Measurements from ENCODE around the gene LRSAM1. TPM values are rescaled to one million over a fixed set of nuclear protein-coding genes. Genes with fewer than 3 reads are reported as not detected.

The LRSAM1 gene
- total RNA-seq, 2 experiments from 2014 or later: 23.4 to 25.2 TPM

- POLR2A ChIA-PET: no interaction called here
Measured at GRCh38 chr9:127504887-127505251, 53.6 kb downstream of the LRSAM1 start.

GRCh38 chr9:127505396-127506116 lies 54.2 kb downstream of the LRSAM1 start:
- CTCF ChIA-PET: interaction anchor here (0.8 to 2.9 kb wide), 5 partner anchors 14 to 420 kb away, joined by 3 to 13 read pairs (median 4); no protein-coding TSS in a partner anchor
- POLR2A ChIA-PET: no interaction called here

More at GRCh38 chr9:127504887-127505251, 53.6 kb downstream of the LRSAM1 start:
- CTCF ChIA-PET: interaction anchor here (0.9 to 2.9 kb wide), 8 partner anchors 14 to 365 kb away, joined by 3 to 13 read pairs (median 4); partner anchors contain the start of gene TOR2A

GRCh38 chr9:127506117-127506813 lies 55.0 kb downstream of the LRSAM1 start:
- ChIA-PET CTCF (interaction anchor here (0.8 to 1.3 kb wide), 2 partner anchors 15 to 419 kb away, joined by 3 read pairs; no protein-coding TSS in a partner anchor), POLR2A (no interaction called here)

GRCh38 chr9:127506814-127507750 lies 55.8 kb downstream of the LRSAM1 start:
- ChIA-PET CTCF (no interaction called here), POLR2A (no interaction called here)

DNA sequence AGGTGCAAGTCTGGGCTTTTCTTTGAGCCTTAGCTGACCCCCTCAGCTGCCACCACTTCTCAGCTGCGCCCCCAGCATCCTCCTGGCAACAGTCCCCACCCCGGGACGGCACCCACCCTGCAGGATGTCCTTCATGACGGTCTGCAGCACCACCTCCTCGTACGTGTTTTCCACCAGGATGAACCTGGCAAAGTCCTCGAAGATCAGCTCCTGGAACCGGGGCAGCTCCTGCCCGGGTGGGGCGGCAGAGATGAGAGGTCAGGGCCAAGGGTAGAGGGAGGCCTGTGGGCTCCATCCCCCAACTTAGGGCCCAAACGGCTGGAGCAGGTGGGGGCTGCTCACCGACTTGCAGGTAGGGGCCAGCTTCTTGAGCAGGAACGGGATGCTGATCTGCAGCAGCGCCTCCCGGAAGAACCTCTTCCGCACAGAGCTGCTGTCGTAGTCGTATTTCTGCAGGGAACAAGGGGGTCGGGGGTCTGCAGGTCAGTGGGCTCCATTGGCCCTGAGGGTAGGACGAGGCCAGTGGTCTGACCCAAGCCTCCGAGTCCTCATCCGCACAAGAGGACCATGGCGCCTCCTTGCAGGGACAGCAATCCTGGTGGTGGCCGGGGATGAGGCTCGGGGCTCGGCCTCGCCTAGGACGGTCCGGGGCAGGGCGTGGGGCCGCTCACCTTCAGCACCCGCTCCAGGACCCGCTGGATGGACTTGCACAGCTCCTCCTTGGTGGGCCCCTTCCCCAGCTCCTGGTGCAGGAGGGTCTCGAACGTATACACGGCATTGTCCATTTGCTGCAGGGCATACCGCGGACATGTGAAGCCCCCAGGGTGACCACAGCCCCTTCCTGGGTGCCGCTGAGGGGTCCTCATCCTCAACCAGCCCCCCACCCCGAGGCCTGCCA lies 56.7 kb downstream of the LRSAM1 start:
- POLR2A ChIA-PET: no interaction called here
- CTCF ChIA-PET: interaction anchor here (1.1 kb wide), 1 partner anchor 18 kb away, joined by 3 read pairs; no protein-coding TSS in a partner anchor

- ChIA-PET POLR2A (no interaction called here), CTCF (interaction anchor here (0.5 to 1.1 kb wide), 2 partner anchors 17 to 368 kb away, joined by 3 to 4 read pairs; no protein-coding TSS in a partner anchor)
Measured at GRCh38 chr9:127508901-127509260, 57.6 kb downstream of the LRSAM1 start.

DNA sequence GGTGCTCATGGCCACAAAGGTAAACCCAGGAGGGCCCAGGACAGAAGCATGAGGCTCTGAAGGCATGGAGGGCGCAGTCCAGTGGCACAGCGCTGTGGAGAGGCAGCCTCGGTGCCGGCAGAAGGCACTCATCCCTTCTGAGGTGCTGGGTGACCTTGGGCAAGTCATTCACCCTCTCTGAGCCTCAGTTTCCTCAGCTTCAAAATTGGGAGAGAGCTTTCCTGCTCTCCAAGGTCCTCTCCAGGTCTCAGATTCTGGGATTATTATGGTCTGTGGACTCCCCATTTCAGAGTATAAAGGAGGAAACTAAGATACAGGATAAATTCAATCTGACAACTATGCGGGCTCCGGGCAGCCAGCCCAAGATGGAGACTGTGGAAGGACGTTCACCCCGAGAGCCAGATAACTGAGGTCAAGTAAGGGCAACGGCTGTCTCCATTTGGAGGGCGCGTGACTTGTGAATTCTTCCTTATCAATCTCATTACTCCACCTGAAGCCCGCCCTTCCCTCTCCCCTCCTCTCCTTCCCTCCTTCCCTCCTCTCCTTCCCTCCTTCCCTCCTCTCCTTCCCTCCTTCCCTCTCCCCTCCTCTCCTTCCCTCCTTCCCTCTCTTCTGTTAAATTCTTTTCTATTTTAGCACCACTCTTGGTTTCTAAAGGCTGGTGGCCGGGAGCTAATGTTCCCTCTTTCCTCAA lies 58.1 kb downstream of the LRSAM1 start:
- ChIA-PET CTCF (interaction anchor here (0.5 to 1.1 kb wide), 2 partner anchors 16 to 368 kb away, joined by 3 to 4 read pairs; no protein-coding TSS in a partner anchor), POLR2A (interaction anchor here (0.6 kb wide), 1 partner anchor 18 kb away, joined by 4 read pairs; no protein-coding TSS in a partner anchor)

DNA sequence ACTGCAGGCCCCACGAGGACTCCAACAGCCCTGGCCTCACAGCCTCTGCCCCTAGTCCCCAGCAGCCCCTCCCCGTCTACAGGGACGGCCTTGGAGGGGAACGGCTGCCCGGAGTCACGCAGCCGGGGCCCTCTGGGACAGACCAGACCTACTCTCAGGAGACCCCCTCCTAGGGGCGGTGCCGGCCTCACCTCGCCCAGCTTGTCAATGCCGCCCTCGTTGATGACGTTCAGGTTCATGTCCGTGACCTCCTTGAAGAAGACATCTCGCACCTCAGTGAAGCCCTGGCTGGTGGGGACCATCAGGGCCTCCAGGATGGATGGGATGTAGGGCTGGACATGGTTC lies 58.6 kb downstream of the LRSAM1 start:
- ChIA-PET POLR2A (interaction anchor here (0.6 kb wide), 1 partner anchor 18 kb away, joined by 4 read pairs; no protein-coding TSS in a partner anchor), CTCF (no interaction called here)

DNA sequence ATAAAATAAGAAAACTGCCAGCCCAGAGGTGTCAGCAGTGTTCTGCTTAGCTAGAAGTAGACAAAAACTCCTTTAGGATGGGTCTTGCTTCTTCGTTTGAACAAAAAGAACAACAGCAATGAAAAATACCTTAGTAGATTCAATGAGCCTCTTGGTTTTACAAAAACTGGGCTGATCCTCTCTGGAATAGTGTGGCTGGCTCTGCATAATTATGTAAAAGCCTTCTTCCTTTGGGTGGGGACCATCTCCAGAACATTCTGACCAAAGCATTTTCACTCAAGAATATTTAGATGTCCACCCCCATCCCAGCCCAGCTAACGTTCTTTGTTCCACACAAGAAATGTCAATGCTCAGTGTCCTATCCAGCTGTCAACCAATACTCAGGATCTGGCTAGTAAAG lies 63.2 kb downstream of the LRSAM1 start:
- CTCF ChIA-PET: interaction anchor here (0.7 kb wide), 1 partner anchor 89 kb away, joined by 3 read pairs; no protein-coding TSS in a partner anchor
- POLR2A ChIA-PET: interaction anchor here (0.6 kb wide), 1 partner anchor 79 kb away, joined by 3 read pairs; no protein-coding TSS in a partner anchor

DNA sequence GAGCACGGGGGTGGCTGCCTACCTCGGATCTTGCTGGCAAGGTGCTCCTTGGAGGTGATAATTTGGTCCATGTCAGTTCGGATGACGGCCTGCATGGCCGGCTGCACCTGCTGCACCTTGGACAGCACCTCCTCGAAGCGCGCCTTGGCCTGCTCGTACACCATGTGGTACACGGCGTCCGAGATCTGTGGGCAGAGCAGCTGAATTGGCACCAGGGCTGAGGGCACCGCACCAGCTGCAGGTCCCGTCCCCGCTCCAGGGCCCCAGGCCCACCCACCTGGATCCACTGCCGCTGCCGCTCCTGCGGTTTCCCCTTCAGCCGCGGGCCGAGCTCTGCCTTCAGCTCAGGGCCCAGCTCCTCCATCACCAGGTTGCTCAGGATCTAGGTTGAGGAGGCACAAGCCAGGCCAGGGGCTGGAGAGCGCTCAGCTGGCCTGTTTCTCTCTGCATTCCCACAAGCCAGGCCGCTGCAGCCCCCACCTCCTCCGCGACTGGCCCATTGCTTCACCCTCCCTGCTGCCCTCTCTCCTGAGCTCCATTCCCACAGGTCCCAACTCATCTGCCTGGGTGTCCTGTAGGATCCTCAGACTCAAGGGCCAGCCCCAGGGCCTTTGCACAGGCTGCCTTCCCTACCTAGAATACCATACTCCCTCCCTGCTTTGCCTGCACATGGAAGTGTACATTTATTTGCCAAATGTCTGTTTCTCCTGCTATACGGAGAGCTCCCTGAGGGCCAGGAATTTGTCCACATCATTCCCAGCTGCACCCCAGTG lies 65.7 kb downstream of the LRSAM1 start:
- CTCF ChIA-PET: interaction anchor here (0.6 to 2.2 kb wide), 4 partner anchors 9 to 69 kb away, joined by 3 to 10 read pairs (median 4); no protein-coding TSS in a partner anchor

GRCh38 chr9:127517620-127518019 lies 66.3 kb downstream of the LRSAM1 start:
- CTCF ChIA-PET: interaction anchor here (0.6 to 2.2 kb wide), 3 partner anchors 8 to 69 kb away, joined by 3 to 10 read pairs (median 4); no protein-coding TSS in a partner anchor
- POLR2A ChIA-PET: no interaction called here

More for the DNA sequence above, 65.7 kb downstream of the LRSAM1 start:
- POLR2A ChIA-PET: interaction anchor here (0.6 kb wide), 1 partner anchor 39 kb away, joined by 7 read pairs; no protein-coding TSS in a partner anchor

GRCh38 chr9:127518091-127518856 lies 67.0 kb downstream of the LRSAM1 start:
- ChIA-PET CTCF (interaction anchor here (0.6 to 2.2 kb wide), 3 partner anchors 8 to 68 kb away, joined by 3 to 10 read pairs (median 4); no protein-coding TSS in a partner anchor), POLR2A (no interaction called here)

GRCh38 chr9:127519301-127520166 lies 68.2 kb downstream of the LRSAM1 start:
- ChIA-PET POLR2A (interaction anchor here (0.7 kb wide), 1 partner anchor 36 kb away, joined by 4 read pairs; no protein-coding TSS in a partner anchor), CTCF (interaction anchor here (0.6 to 1.0 kb wide), 2 partner anchors 16 to 185 kb away, joined by 3 read pairs; no protein-coding TSS in a partner anchor)

- POLR2A ChIA-PET: no interaction called here
- CTCF ChIA-PET: interaction anchor here (0.5 to 1.1 kb wide), 2 partner anchors 69 to 547 kb away, joined by 3 read pairs; no protein-coding TSS in a partner anchor
Measured at GRCh38 chr9:127520941-127521918, 69.9 kb downstream of the LRSAM1 start.

Data from activated CD8-positive, alpha-beta memory T cell treated with anti-CD3 and anti-CD28 coated beads for 36 hours (primary cell).